ENCODE measurements around the gene DMRT2.

DNA sequence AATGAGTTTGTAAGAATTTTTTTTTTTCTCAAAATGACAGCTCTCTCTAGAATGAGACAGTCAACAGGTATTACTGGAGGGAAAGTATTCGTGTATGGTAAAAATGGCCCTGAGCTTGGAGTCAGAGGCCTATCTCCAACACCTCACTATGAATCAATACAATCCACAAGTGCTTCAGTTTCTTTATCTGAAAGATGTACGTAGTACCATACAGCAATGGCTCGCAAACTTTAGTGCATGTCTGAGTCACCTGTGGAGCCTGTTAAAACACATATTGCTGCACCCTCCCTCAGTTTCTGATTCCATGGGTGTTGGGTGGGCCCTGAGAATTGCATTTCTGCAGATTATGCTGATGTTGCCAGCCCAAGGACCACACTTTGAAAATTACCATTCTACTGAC is 44.6 kb downstream of the DMRT2 start:
- no peak for TF ChIP-seq EZH2 (IDR thresholded peaks at IDR 0.05; ENCODE audit: insufficient read depth, poor library complexity, severe bottlenecking)
- no peak for TF ChIP-seq EZH2phosphoT487 (IDR thresholded peaks at IDR 0.05; ENCODE audit: insufficient read depth, low read depth)
